Measurements from ENCODE around the gene MRFAP1L1.

Gene MRFAP1L1

GRCh38 chr4:6751611-6752485 is 42.2 kb upstream of the MRFAP1L1 start:
- no peak overlapping the region for H3K4me3 ChIP-seq (ENCODE audit: low read length)
- H3K79me2 ChIP-seq (ENCODE audit: control insufficient read depth, low read length): no peaks in the 10 kb centered on the region
- no peak overlapping the region for H3K27ac ChIP-seq (ENCODE audit: low read depth, low read length)
- no peaks in the 10 kb centered on the region for H3K36me3 ChIP-seq (ENCODE audit: control insufficient read depth, low read length)
- no peaks in the 10 kb centered on the region for H3K4me1 ChIP-seq (ENCODE audit: control insufficient read depth, low read length)
- no peaks in the 10 kb centered on the region for H3K9me3 ChIP-seq (ENCODE audit: control insufficient read depth, insufficient read depth, low read length)
- H3K4me2 ChIP-seq (ENCODE audit: low read length): no peak overlapping the region
- no peaks in the 10 kb centered on the region for H3K27me3 ChIP-seq (ENCODE audit: control insufficient read depth, low read length)
- H4K20me1 ChIP-seq (ENCODE audit: control insufficient read depth, insufficient read depth, low read depth, low read length): no peaks in the 10 kb centered on the region
- no peaks in the 10 kb centered on the region for H3F3A ChIP-seq (ENCODE audit: control insufficient read depth, insufficient read depth)
- TF ChIP-seq, protein P1, sequence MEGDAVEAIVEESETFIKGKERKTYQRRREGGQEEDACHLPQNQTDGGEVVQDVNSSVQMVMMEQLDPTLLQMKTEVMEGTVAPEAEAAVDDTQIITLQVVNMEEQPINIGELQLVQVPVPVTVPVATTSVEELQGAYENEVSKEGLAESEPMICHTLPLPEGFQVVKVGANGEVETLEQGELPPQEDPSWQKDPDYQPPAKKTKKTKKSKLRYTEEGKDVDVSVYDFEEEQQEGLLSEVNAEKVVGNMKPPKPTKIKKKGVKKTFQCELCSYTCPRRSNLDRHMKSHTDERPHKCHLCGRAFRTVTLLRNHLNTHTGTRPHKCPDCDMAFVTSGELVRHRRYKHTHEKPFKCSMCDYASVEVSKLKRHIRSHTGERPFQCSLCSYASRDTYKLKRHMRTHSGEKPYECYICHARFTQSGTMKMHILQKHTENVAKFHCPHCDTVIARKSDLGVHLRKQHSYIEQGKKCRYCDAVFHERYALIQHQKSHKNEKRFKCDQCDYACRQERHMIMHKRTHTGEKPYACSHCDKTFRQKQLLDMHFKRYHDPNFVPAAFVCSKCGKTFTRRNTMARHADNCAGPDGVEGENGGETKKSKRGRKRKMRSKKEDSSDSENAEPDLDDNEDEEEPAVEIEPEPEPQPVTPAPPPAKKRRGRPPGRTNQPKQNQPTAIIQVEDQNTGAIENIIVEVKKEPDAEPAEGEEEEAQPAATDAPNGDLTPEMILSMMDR (IDR thresholded peaks at IDR 0.05; ENCODE audit: low read depth, low read length, poor library complexity, severe bottlenecking): no peak
- no peak for TF ChIP-seq EZH2phosphoT487 (IDR thresholded peaks at IDR 0.05; ENCODE audit: borderline replicate concordance, low read length)
- H3K9me2 ChIP-seq (replicated peaks; ENCODE audit: control insufficient read depth, low read length): no peaks in the 10 kb centered on the region

- TF ChIP-seq EZH2phosphoT487 (IDR thresholded peaks at IDR 0.05; ENCODE audit: borderline replicate concordance, low read length): no peak
- TF ChIP-seq, protein P1 (IDR thresholded peaks at IDR 0.05; ENCODE audit: low read depth, low read length, poor library complexity, severe bottlenecking): no peak
- no peaks in the 10 kb centered on the region for H3K9me2 ChIP-seq (replicated peaks; ENCODE audit: control insufficient read depth, low read length)
- no peaks in the 10 kb centered on the region for H3K4me1 ChIP-seq (ENCODE audit: control insufficient read depth, low read length)
- no peaks in the 10 kb centered on the region for H3K36me3 ChIP-seq (ENCODE audit: control insufficient read depth, low read length)
- H3K79me2 ChIP-seq (ENCODE audit: control insufficient read depth, low read length): no peaks in the 10 kb centered on the region
- no peak overlapping the region for H3K27ac ChIP-seq (ENCODE audit: low read depth, low read length)
- no peaks in the 10 kb centered on the region for H4K20me1 ChIP-seq (ENCODE audit: control insufficient read depth, insufficient read depth, low read depth, low read length)
- no peak overlapping the region for H3K4me2 ChIP-seq (ENCODE audit: low read length)
- H3K27me3 ChIP-seq (ENCODE audit: control insufficient read depth, low read length): no peaks in the 10 kb centered on the region
- H3K9me3 ChIP-seq (ENCODE audit: control insufficient read depth, insufficient read depth, low read length): no peaks in the 10 kb centered on the region
- H3K4me3 ChIP-seq (ENCODE audit: low read length): no peak overlapping the region
- H3F3A ChIP-seq (ENCODE audit: control insufficient read depth, insufficient read depth): no peaks in the 10 kb centered on the region
These were observed 40.9 kb upstream of the MRFAP1L1 start for GRCh38 chr4:6750286-6751221.

GRCh38 chr4:6749340-6750171 is 39.9 kb upstream of the MRFAP1L1 start:
- Histone ChIP-seq H3K27ac (ENCODE audit: low read depth, low read length) (no peak overlapping the region), H3K4me1 (ENCODE audit: control insufficient read depth, low read length) (no peaks in the 10 kb centered on the region), H3K4me2 (ENCODE audit: low read length) (no peak overlapping the region), H3K79me2 (ENCODE audit: control insufficient read depth, low read length) (no peaks in the 10 kb centered on the region), H3K9me3 (ENCODE audit: control insufficient read depth, insufficient read depth, low read length) (no peaks in the 10 kb centered on the region), H4K20me1 (ENCODE audit: control insufficient read depth, insufficient read depth, low read depth, low read length) (no peaks in the 10 kb centered on the region), H3K36me3 (ENCODE audit: control insufficient read depth, low read length) (no peaks in the 10 kb centered on the region), H3K27me3 (ENCODE audit: control insufficient read depth, low read length) (no peaks in the 10 kb centered on the region), H3K4me3 (ENCODE audit: low read length) (no peak overlapping the region), H3F3A (ENCODE audit: control insufficient read depth, insufficient read depth) (no peaks in the 10 kb centered on the region), H3K9me2 (replicated peaks; ENCODE audit: control insufficient read depth, low read length) (no peaks in the 10 kb centered on the region)
- TF ChIP-seq, protein P1 (IDR thresholded peaks at IDR 0.05; ENCODE audit: low read depth, low read length, poor library complexity, severe bottlenecking): no peak
- no peak for TF ChIP-seq EZH2phosphoT487 (IDR thresholded peaks at IDR 0.05; ENCODE audit: borderline replicate concordance, low read length)

All from DOHH2 (cell line).